ENCODE results near the gene FEM1B.

DNA sequence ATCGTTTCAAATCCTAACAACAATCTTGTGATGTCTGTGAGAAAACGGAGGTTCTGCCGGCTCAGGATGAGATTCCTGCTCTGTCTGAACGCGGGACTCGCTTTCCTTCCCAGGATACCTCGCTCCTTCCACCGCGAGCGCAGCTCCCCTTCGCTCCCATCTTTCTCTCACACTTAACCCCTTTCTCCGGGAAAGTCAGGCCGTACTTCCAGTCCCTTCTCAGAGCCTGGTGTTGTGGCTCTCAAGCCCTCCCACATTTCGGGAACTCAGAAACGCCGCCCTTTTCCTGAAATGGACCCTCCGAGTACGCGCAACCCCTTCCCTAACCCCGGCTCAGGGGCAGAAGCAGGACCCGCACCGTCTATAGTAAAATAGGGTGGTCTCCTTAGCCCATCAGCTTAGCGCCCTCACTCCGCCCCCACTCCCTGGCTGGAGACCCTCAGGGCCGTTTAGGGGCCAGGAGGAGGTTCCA lies 378 bp upstream of the FEM1B start:
- TF ChIP-seq CTCF (IDR thresholded peaks at IDR 0.05; ENCODE audit: poor library complexity) (no peak), EZH2phosphoT487 (IDR thresholded peaks at IDR 0.05; ENCODE audit: low read depth, severe bottlenecking, unreplicated experiment) (no peak), EZH2 (IDR thresholded peaks at IDR 0.05; ENCODE audit: borderline replicate concordance) (no peak)
